Measurements from ENCODE around the gene ATP6V0B.

DNA sequence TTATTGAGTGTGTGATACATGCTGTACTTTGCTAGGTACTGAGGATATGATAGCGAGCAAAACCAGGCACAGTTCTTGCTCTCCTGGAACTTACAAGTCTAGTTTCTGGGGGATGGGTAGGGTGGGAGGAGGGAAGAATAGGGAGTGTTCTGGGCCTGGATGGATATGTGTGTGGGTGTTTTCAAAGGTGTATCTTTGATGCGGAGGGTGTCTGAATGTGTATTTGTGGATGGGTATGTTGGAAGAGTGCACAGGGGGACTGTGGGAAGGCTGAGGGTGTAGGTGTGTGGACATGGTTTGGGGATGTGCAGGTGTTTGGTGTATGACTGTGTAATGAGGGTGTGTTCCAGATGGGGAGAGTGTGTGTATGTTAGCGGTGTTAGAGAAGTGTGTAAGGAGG is 9.4 kb upstream of the ATP6V0B start:
- TF ChIP-seq CTCF (conservative IDR thresholded peaks at IDR 0.05; ENCODE audit: low read depth, low read length) (no peak), EZH2 (IDR thresholded peaks at IDR 0.05; ENCODE audit: borderline replicate concordance, low read depth, low read length, poor library complexity, severe bottlenecking) (no peak)

All from A673 (cell line).